ENCODE measurements around the gene TTLL6. TPM values are rescaled to one million over a fixed set of nuclear protein-coding genes. Genes with fewer than 3 reads are reported as not detected.

Gene TTLL6
- total RNA-seq, 1 experiment from 2014 or later, result 3.4 TPM

GRCh38 chr17:48830840-48831548 lies 14.0 kb upstream of the TTLL6 start, which contains the start of gene CALCOCO2 (continued):
- 0 out of 2 replicates have a peak, but pooled peaks have one; percentile 14 for TF ChIP-seq E2F1 (CRISPR knock-in tag; IDR thresholded peaks at IDR 0.05)
- TF ChIP-seq NFYB (CRISPR knock-in tag; conservative IDR thresholded peaks at IDR 0.05; ENCODE audit: low read depth), result no peak
- TF ChIP-seq ZNF263 (CRISPR knock-in tag; IDR thresholded peaks at IDR 0.05; ENCODE audit: low read depth), result no peak
- TF ChIP-seq ZBTB43 (CRISPR knock-in tag; IDR thresholded peaks at IDR 0.05), result no peak
- no peak for TF ChIP-seq JAZF1 (CRISPR knock-in tag; IDR thresholded peaks at IDR 0.05)
- TF ChIP-seq ZNF532 (CRISPR knock-in tag; IDR thresholded peaks at IDR 0.05; ENCODE audit: borderline replicate concordance), result no peak
- peak; percentile 58; the same call in 1 of the 2 replicates for TF ChIP-seq ZNF219 (CRISPR knock-in tag; IDR thresholded peaks at IDR 0.05; ENCODE audit: borderline replicate concordance)
- no peak for TF ChIP-seq ZBTB21 (CRISPR knock-in tag; IDR thresholded peaks at IDR 0.05; ENCODE audit: borderline replicate concordance)
- no peak for TF ChIP-seq PRRX2 (CRISPR knock-in tag; IDR thresholded peaks at IDR 0.05)
- no peak for TF ChIP-seq CTCF (IDR thresholded peaks at IDR 0.05)
- TF ChIP-seq IRF1 (CRISPR knock-in tag; IDR thresholded peaks at IDR 0.05), result no peak
- TF ChIP-seq OVOL2 (CRISPR knock-in tag; IDR thresholded peaks at IDR 0.05; ENCODE audit: borderline replicate concordance), result no peak
- no peak for TF ChIP-seq IRF2 (CRISPR knock-in tag; IDR thresholded peaks at IDR 0.05; ENCODE audit: borderline replicate concordance, low read depth)
- TF ChIP-seq TEAD4 (CRISPR knock-in tag; IDR thresholded peaks at IDR 0.05), result no peak
- no peak for TF ChIP-seq PREB (CRISPR knock-in tag; IDR thresholded peaks at IDR 0.05; ENCODE audit: borderline replicate concordance)
- TF ChIP-seq TP53 (CRISPR knock-in tag; IDR thresholded peaks at IDR 0.05), result no peak
- TF ChIP-seq ZSCAN18 (CRISPR knock-in tag; IDR thresholded peaks at IDR 0.05), result no peak
- 0 out of 2 replicates have a peak, but pooled peaks have one; percentile 22 for TF ChIP-seq TEAD1 (CRISPR knock-in tag; IDR thresholded peaks at IDR 0.05)
- no peak for TF ChIP-seq ESRRA (CRISPR knock-in tag; IDR thresholded peaks at IDR 0.05; ENCODE audit: borderline replicate concordance)
- TF ChIP-seq ZMAT4 (CRISPR knock-in tag; IDR thresholded peaks at IDR 0.05), result no peak
- 0 out of 2 replicates have a peak, but pooled peaks have one; percentile 46 for TF ChIP-seq MYBL2 (CRISPR knock-in tag; IDR thresholded peaks at IDR 0.05)

Measured in WTC11 (cell line).